Left lung (tissue), 10 donors: ENCODE data around the gene IDI2. TPM values are rescaled to one million over a fixed set of nuclear protein-coding genes. Genes with fewer than 3 reads are reported as not detected.

Experiments
- ATAC-seq: fragments of 200-7000 bp; cut with Tn5 transposase; one replicate; pipeline ENCODE4 v1.9.1; 2020; ENCODE audit warnings: moderate library complexity
- DNase-seq, 4 donors: peaks; one replicate each; pipeline ENCODE4 v3.0.0-alpha.2; 2013 to 2020
- H3K27ac ChIP-seq, 2 donors: fragments of 200-600 bp; sonication (generic) in 1 of 2; one replicate each; pipeline versions ENCODE4 v1.5.0 to v1.8.0; 2020 to 2021
- H3K27me3 ChIP-seq, 2 donors: fragments of 200-600 bp; sonication (generic) in 1 of 2; one replicate each; pipeline versions ENCODE4 v1.5.0 to v1.8.0; 2020 to 2021
- H3K36me3 ChIP-seq, 2 donors: fragments of 200-600 bp; sonication (generic) in 1 of 2; one replicate each; pipeline versions ENCODE4 v1.5.0 to v1.8.0; 2020 to 2021
- H3K4me1 ChIP-seq, 2 donors: fragments of 200-600 bp; one replicate each; pipeline ENCODE4 v1.8.0; 2021
- H3K4me3 ChIP-seq, 2 donors: fragments of 200-600 bp; sonication (generic) in 1 of 2; one replicate each; pipeline versions ENCODE4 v1.5.0 to v1.8.0; 2020 to 2021; ENCODE audit warnings: mild to moderate bottlenecking in 1 of 2
- H3K9me3 ChIP-seq, 2 donors: fragments of 200-600 bp; sonication (generic) in 1 of 2; one replicate each; pipeline versions ENCODE4 v1.5.0 to v1.8.0; 2020 to 2021
- intact Hi-C, 2 donors: fragments of 100-400 bp; cut with DNase I; formaldehyde crosslinking; loops; one replicate each; pipeline versions ENCODE4 v1.11.2 to v1.14.2; 2022
- polyA plus RNA-seq, 6 donors: library from polyadenylated mRNA; unstranded; fragments of 120-200 nt; gene quantifications; one replicate each; pipeline ENCODE4 v1.2.1, GENCODE V29; 2013; ENCODE audit not compliant: insufficient read length in 6 of 6
- total RNA-seq, 2 donors: library from RNA; stranded (reverse); fragmentation: NEBNext Ultra II Directional; extraction: Animal tissue kit (Norgen Biotek cat#: 25700); gene quantifications; one replicate each; pipeline ENCODE4 v1.2.1, GENCODE V29; 2021
- TF ChIP-seq, protein P1 (sequence below), 2 donors: fragments of 200-600 bp; sonication (generic) in 1 of 2; IDR thresholded peaks; one replicate each; pipeline versions ENCODE4 v1.5.0 to v1.8.0; 2021; ENCODE audit warnings: antibody characterized with exemption in 2 of 2
- donor health status: DM: no; HTN: yes; CAD: no.
- donor health status: DM: no; HTN: no; CAD: no.

IDI2 gene
- total and polyA plus RNA-seq, 8 donors, result 0.17 to 0.24 (median 0.17) TPM; not detected in 5

DNA sequence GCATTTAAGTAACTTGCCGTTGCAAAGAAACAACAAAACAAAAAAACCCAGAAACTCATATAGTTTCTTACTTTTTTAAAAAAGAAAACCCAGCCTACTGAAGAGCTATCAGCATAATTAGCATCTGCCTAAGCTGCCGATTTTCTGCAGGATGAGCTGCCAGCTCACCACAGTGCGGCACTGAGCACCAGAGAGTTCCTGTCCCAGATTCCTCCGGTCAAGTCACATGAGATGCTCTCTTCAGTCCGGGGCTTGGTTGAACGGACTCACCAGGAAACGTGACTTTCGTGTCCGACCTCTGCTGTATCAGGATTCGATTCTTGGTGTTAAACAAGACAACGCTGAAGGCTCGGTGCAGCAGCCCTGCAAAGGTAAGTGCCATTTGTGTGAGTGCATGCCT is 3.2 kb downstream of the IDI2 start:
- Histone ChIP-seq H3K9me3 (no peaks in the 10 kb centered on the region), H3K27ac (no peak overlapping the region), H3K4me3 (no peak overlapping the region), H3K27me3 (no peaks in the 10 kb centered on the region), H3K36me3 (peaks cover 0 to 30% of the 10 kb centered on the region in 2 donors), H3K4me1 (no peaks in the 10 kb centered on the region)
- intact Hi-C loops, result no loop called here
- ATAC-seq (no peak), DNase-seq (no peak)
- TF ChIP-seq, protein P1, sequence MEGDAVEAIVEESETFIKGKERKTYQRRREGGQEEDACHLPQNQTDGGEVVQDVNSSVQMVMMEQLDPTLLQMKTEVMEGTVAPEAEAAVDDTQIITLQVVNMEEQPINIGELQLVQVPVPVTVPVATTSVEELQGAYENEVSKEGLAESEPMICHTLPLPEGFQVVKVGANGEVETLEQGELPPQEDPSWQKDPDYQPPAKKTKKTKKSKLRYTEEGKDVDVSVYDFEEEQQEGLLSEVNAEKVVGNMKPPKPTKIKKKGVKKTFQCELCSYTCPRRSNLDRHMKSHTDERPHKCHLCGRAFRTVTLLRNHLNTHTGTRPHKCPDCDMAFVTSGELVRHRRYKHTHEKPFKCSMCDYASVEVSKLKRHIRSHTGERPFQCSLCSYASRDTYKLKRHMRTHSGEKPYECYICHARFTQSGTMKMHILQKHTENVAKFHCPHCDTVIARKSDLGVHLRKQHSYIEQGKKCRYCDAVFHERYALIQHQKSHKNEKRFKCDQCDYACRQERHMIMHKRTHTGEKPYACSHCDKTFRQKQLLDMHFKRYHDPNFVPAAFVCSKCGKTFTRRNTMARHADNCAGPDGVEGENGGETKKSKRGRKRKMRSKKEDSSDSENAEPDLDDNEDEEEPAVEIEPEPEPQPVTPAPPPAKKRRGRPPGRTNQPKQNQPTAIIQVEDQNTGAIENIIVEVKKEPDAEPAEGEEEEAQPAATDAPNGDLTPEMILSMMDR (IDR thresholded peaks at IDR 0.05), result no peak

DNA sequence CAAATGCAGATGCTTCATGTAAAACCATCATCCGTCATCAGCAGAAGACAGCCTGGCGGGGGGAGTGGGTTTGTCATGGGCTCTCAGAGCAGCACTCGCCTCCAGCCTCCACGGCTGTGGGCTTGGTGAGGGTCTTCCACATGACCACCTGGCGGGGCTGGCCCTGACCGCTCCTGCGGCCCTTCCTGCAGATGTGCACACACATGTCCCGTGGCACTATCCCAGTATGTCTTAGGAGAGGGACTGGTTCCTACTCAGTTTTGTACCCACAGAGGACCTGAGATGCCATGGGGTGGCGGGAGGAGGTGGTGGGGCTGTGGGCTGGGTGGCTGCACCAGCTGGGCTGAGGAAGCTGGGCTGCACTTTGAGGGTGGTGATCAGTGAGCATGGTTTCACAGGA is 4.7 kb downstream of the IDI2 start:
- Histone ChIP-seq H3K27ac (no peak overlapping the region), H3K4me3 (no peak overlapping the region), H3K27me3 (no peaks in the 10 kb centered on the region), H3K36me3 (peaks cover 0 to 45% of the 10 kb centered on the region in 2 donors), H3K9me3 (no peaks in the 10 kb centered on the region), H3K4me1 (no peaks in the 10 kb centered on the region)
- intact Hi-C loops, result no loop called here
- ATAC-seq, result no peak
- DNase-seq, result no peak
- TF ChIP-seq, protein P1 (IDR thresholded peaks at IDR 0.05), result no peak

DNA sequence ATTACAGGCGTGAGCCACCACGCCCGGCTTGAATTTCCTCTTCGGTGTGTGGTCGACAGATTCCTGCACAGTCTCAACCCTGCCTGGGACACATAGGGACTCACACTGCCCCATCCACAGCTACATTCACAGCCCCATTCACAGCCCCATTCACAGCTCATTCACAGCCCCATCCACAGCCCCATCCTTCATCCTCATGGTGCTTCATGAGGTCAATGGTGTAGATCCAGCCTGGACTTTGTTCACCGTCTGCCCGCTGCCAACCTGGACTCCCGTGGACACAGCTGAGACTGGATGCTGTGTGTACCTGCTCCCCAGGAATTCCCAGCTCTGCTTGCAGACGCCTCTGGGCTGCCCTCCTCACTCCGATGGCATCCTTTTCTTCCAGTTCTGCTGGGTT is 5.2 kb downstream of the IDI2 start:
- no peaks in the 10 kb centered on the region for H3K27me3 ChIP-seq
- H3K9me3 ChIP-seq, result no peaks in the 10 kb centered on the region
- H3K4me3 ChIP-seq, result no peak overlapping the region
- H3K36me3 ChIP-seq, result peaks cover 0 to 49% of the 10 kb centered on the region in 2 donors
- DNase-seq, result no peak
- no peaks in the 10 kb centered on the region for H3K4me1 ChIP-seq
- ATAC-seq, result no peak
- intact Hi-C loops, result no loop called here
- TF ChIP-seq, protein P1 (IDR thresholded peaks at IDR 0.05), result no peak
- H3K27ac ChIP-seq, result no peak overlapping the region

GRCh38 chr10:1019362-1019761 is 6.3 kb downstream of the IDI2 start:
- Histone ChIP-seq H3K9me3 (no peaks in the 10 kb centered on the region), H3K4me3 (no peak overlapping the region), H3K4me1 (no peaks in the 10 kb centered on the region), H3K36me3 (peaks cover 0 to 57% of the 10 kb centered on the region in 2 donors), H3K27me3 (no peaks in the 10 kb centered on the region), H3K27ac (no peak overlapping the region)
- DNase-seq, result no peak
- intact Hi-C loops, result no loop called here
- ATAC-seq, result no peak
- TF ChIP-seq, protein P1 (IDR thresholded peaks at IDR 0.05), result no peak

- peaks cover 0 to 94% of the 10 kb centered on the region in 2 donors for H3K36me3 ChIP-seq
Measured at GRCh38 chr10:1015688-1016087, 10.0 kb downstream of the IDI2 start.

More at GRCh38 chr10:1015688-1016087, 10.0 kb downstream of the IDI2 start:
- TF ChIP-seq, protein P1 (IDR thresholded peaks at IDR 0.05), result no peak
- Histone ChIP-seq H3K4me1 (no peaks in the 10 kb centered on the region), H3K9me3 (no peaks in the 10 kb centered on the region), H3K27me3 (no peaks in the 10 kb centered on the region), H3K27ac (no peak overlapping the region), H3K4me3 (no peak overlapping the region)
- DNase-seq (no peak), ATAC-seq (no peak)
- intact Hi-C loops, result no loop called here
